ENCODE results near the gene MBNL2. TPM values are rescaled to one million over a fixed set of nuclear protein-coding genes. Genes with fewer than 3 reads are reported as not detected.

MBNL2 gene
- total and polyA plus RNA-seq, 10 of the 15 experiments (the other 5 are each of a cell fraction or from before 2014, with no cell fraction given): 1.6 to 9.7 (median 6.7) TPM

- no peak for TF ChIP-seq CBFB (IDR thresholded peaks at IDR 0.05; ENCODE audit: low read depth)
- no peak for TF ChIP-seq SP1 (IDR thresholded peaks at IDR 0.05; ENCODE audit: low read depth, low read length)
- TF ChIP-seq BCL11A (IDR thresholded peaks at IDR 0.05; ENCODE audit: low read depth, low read length): no peak
- TF ChIP-seq E2F8 (IDR thresholded peaks at IDR 0.05; ENCODE audit: low read depth, partially characterized antibody): no peak
- TF ChIP-seq ELK1 (IDR thresholded peaks at IDR 0.05; ENCODE audit: low read depth, low read length): no peak
- TF ChIP-seq SKIL (IDR thresholded peaks at IDR 0.05; ENCODE audit: low read depth, poor library complexity, severe bottlenecking): no peak
- peak; percentile 68; the same call in 1 of the 2 replicates for TF ChIP-seq LARP7 (IDR thresholded peaks at IDR 0.05)
- TF ChIP-seq CHD1 (IDR thresholded peaks at IDR 0.05; ENCODE audit: low read depth, low read length): no peak
- TF ChIP-seq RELB (IDR thresholded peaks at IDR 0.05; ENCODE audit: low read depth): no peak
- TF ChIP-seq MTA3 (IDR thresholded peaks at IDR 0.05; ENCODE audit: borderline replicate concordance, low read length): no peak
- no peak for TF ChIP-seq ZNF217 (IDR thresholded peaks at IDR 0.05)
- TF ChIP-seq RBBP5 (conservative IDR thresholded peaks at IDR 0.05): no peak
- TF ChIP-seq ATF7 (IDR thresholded peaks at IDR 0.05; ENCODE audit: low read depth): no peak
- TF ChIP-seq ESRRA (IDR thresholded peaks at IDR 0.05; ENCODE audit: low read length): no peak
- no peak for TF ChIP-seq HCFC1 (IDR thresholded peaks at IDR 0.05; ENCODE audit: low read length)
- no peak for TF ChIP-seq RFX5 (IDR thresholded peaks at IDR 0.05; ENCODE audit: low read depth, low read length)
- TF ChIP-seq ZZZ3 (IDR thresholded peaks at IDR 0.05; ENCODE audit: control insufficient read depth, insufficient read length, low read depth): no peak
- TF ChIP-seq CUX1 (IDR thresholded peaks at IDR 0.05; ENCODE audit: insufficient replicate concordance, low read depth, low read length): no peak
- no peak for TF ChIP-seq YY1 (IDR thresholded peaks at IDR 0.05; ENCODE audit: low read depth, low read length)
These were observed 211.7 kb downstream of the MBNL2 start, which contains the start of gene RAP2A (continued) for GRCh38 chr13:97433727-97434396.

Measured in GM12878 (cell line).